ENCODE measurements around the gene INPP4B. TPM values are rescaled to one million over a fixed set of nuclear protein-coding genes. Genes with fewer than 3 reads are reported as not detected.

Gene INPP4B
- total RNA-seq, 1 experiment from 2014 or later: 0.07 TPM

GRCh38 chr4:142373610-142374009 is 472.5 kb downstream of the INPP4B start:
- no CpG with 5 or more reads among the region's 2 CpGs for WGBS (ENCODE audit: extremely low coverage, insufficient read length, low lambda C conversion rate)
- no peak for TF ChIP-seq CTCF (conservative IDR thresholded peaks at IDR 0.05)
- no peak overlapping the region for H2BK20ac ChIP-seq (ENCODE audit: low read depth, low read length, poor library complexity, severe bottlenecking)
- no peaks in the 10 kb centered on the region for H3K79me2 ChIP-seq (ENCODE audit: insufficient read depth, low read length)
- H4K8ac ChIP-seq (replicated peaks; ENCODE audit: insufficient read length, low read depth, low read length): no peak overlapping the region
- H3K56ac ChIP-seq (ENCODE audit: insufficient read length, low read depth, low read length): no peak overlapping the region
- no peak overlapping the region for H3K14ac ChIP-seq (ENCODE audit: insufficient read depth, low read length)
- no peaks in the 10 kb centered on the region for H3K27me3 Mint-ChIP-seq (ENCODE audit: low read depth)
- no peaks in the 10 kb centered on the region for H3K79me1 ChIP-seq (ENCODE audit: insufficient read depth, low read depth, low read length, poor library complexity, severe bottlenecking)
- no peak for DNase-seq
- H4K5ac ChIP-seq (ENCODE audit: insufficient read length, low read depth, low read length): no peak overlapping the region
- no peak overlapping the region for H4K91ac ChIP-seq (ENCODE audit: insufficient read length, low read depth, low read length)
- H3K27ac Mint-ChIP-seq: no peak overlapping the region
- peaks cover 3% of the 10 kb centered on the region in 2 experiments; a peak in 3 of 5 replicates for H3K9me3 Mint-ChIP-seq
- no peak overlapping the region for H2AK5ac ChIP-seq (ENCODE audit: insufficient read length, low read length)
- no peaks in the 10 kb centered on the region for H3K4me1 ChIP-seq (ENCODE audit: insufficient read depth, low read length)
- no peak overlapping the region for H2BK15ac ChIP-seq (ENCODE audit: low read depth, low read length)
- peaks cover 4 to 5% of the 10 kb centered on the region in 2 experiments; a peak in 3 of 4 replicates for H3K4me1 Mint-ChIP-seq
- H2BK5ac ChIP-seq (ENCODE audit: insufficient read length, low read length): no peak overlapping the region
- H3K27me3 ChIP-seq (ENCODE audit: insufficient read depth, low read length): no peaks in the 10 kb centered on the region
- no peak overlapping the region for H3K23ac ChIP-seq (ENCODE audit: insufficient read length, low read depth, low read length)
- H3K36me3 Mint-ChIP-seq (ENCODE audit: insufficient read depth in 1 of 3, low read depth in 3 of 3): peaks cover 0 to 3% (median 0%) of the 10 kb centered on the region in 3 experiments; a peak in 2 of 7 replicates
- H3K9me3 ChIP-seq (ENCODE audit: control insufficient read depth, low read depth, low read length): no peaks in the 10 kb centered on the region
- H2AFZ ChIP-seq (ENCODE audit: low read length): no peak overlapping the region
- H3T11ph ChIP-seq (ENCODE audit: low read length): no peak overlapping the region
- no peak overlapping the region for H3K4me2 ChIP-seq (ENCODE audit: insufficient read depth, insufficient read length, low read length)
- H3K23me2 ChIP-seq (ENCODE audit: insufficient read length, low read depth, low read length, poor library complexity, severe bottlenecking): no peaks in the 10 kb centered on the region
- H2BK12ac ChIP-seq (ENCODE audit: insufficient read length, low read depth, low read length): no peak overlapping the region
- H3K9ac ChIP-seq (ENCODE audit: extremely low read depth, insufficient read length, low read length): no peak overlapping the region
- H3K4me3 Mint-ChIP-seq: no peak overlapping the region
- H3K4ac ChIP-seq (ENCODE audit: low read depth, low read length): no peak overlapping the region
- H3K27ac ChIP-seq (ENCODE audit: insufficient read length, low read depth, low read length): no peak overlapping the region
- H2BK120ac ChIP-seq (ENCODE audit: low read depth, low read length, poor library complexity, severe bottlenecking): no peak overlapping the region
- H3K18ac ChIP-seq (ENCODE audit: insufficient read length, low read depth, low read length): no peak overlapping the region
- H4K20me1 ChIP-seq (ENCODE audit: control insufficient read depth, insufficient read depth, insufficient read length): no peaks in the 10 kb centered on the region

Data from H9 (cell line).